Medulla oblongata (tissue), 1 donor: ENCODE data around the gene TTLL10.
"Not testable (repeated sequence)": the region's sequence is repeated elsewhere in the genome, so short reads cannot be mapped to it uniquely, and the experiment has no call there.

Source experiments
- DNase-seq: peaks from one replicate; pipeline ENCODE4 v3.0.0-alpha.2; 2015; ENCODE audit errors: extremely low spot score

TTLL10 gene

GRCh38 chr1:1187938-1188337 lies 14.3 kb downstream of the TTLL10 start:
- no peak for DNase-seq

GRCh38 chr1:1189111-1189510 lies 15.4 kb downstream of the TTLL10 start:
- DNase-seq: no peak

- no peak for DNase-seq
Observed at GRCh38 chr1:1191734-1192133, 18.1 kb downstream of the TTLL10 start.

GRCh38 chr1:1194723-1195122 lies 21.0 kb downstream of the TTLL10 start:
- DNase-seq: no peak

- DNase-seq: not testable (repeated sequence)
Observed at GRCh38 chr1:1195726-1196125, 22.0 kb downstream of the TTLL10 start.

GRCh38 chr1:1196431-1197187 lies 22.9 kb downstream of the TTLL10 start:
- no peak for DNase-seq

GRCh38 chr1:1197188-1197500 lies 23.5 kb downstream of the TTLL10 start:
- no peak for DNase-seq

- DNase-seq: no peak
Observed at GRCh38 chr1:1197551-1198422, 24.1 kb downstream of the TTLL10 start.

- no peak for DNase-seq
Observed at GRCh38 chr1:1198423-1199140, 24.9 kb downstream of the TTLL10 start.

GRCh38 chr1:1199141-1199960 lies 25.7 kb downstream of the TTLL10 start:
- no peak for DNase-seq

- no peak for DNase-seq
Observed at GRCh38 chr1:1199961-1200875, 26.5 kb downstream of the TTLL10 start.

- no peak for DNase-seq
Observed at GRCh38 chr1:1200876-1201810, 27.5 kb downstream of the TTLL10 start.

GRCh38 chr1:1202831-1203560 lies 29.3 kb downstream of the TTLL10 start:
- DNase-seq: no peak

- no peak for DNase-seq
Observed at GRCh38 chr1:1203561-1204424, 30.1 kb downstream of the TTLL10 start.

- no peak for DNase-seq
Observed at GRCh38 chr1:1204425-1204920, 30.8 kb downstream of the TTLL10 start.

- DNase-seq: no peak
Observed at GRCh38 chr1:1204998-1205768, 31.5 kb downstream of the TTLL10 start.
